A549 (cell line): ENCODE measurements around the gene SLC24A3. TPM values are rescaled to one million over a fixed set of nuclear protein-coding genes. Genes with fewer than 3 reads are reported as not detected.

Experiments used
- ATAC-seq, 2 experiments: fragments of 200-7000 bp in 1 of 2; fragments of >200 bp in 1 of 2; cut with Nextera tagmentation in 1 of 2; cut with Tn5 transposase in 1 of 2; 3 replicates each; pipeline versions ENCODE4 v1.8.0 to v1.9.1; 2018 to 2020; ENCODE audit warnings: mild to moderate bottlenecking in 1 of 2, moderate library complexity in 1 of 2
- CTCF ChIA-PET: fragments of 300-600 bp; sonication (Branson Sonifier 250); formaldehyde crosslinking; extraction: SDS; loops from one replicate; lab custom pipeline; 2021; ENCODE audit warnings: antibody characterized with exemption, inconsistent platforms; lab: Yijun Ruan, JAX
- POLR2A ChIA-PET: fragments of 350-600 bp; formaldehyde crosslinking; extraction: SDS; loops from one replicate; lab custom pipeline; 2021; ENCODE audit warnings: antibody characterized with exemption, inconsistent platforms; lab: Yijun Ruan, JAX
- DNase-seq, 2 experiments: peaks; one replicate each; pipeline versions ENCODE4 v3.0.0 to v3.0.0-alpha.2; 2011 to 2016; ENCODE audit warnings: low read depth in 1 of 2, low spot score in 1 of 2
- FAIRE-seq: peaks from 2 replicates; lab custom pipeline; 2011; peaks lifted over from hg19 to GRCh38; lab: Jason Lieb, UNC
- H3K27ac ChIP-seq, 2 experiments: fragments of >200 bp; sonication (Bioruptor Twin); formaldehyde crosslinking; 3 replicates each; pipeline ENCODE4 v1.5.1; 2016 to 2017
- H3K4me1 ChIP-seq: fragments of >200 bp; sonication (Bioruptor Twin); formaldehyde crosslinking; 3 replicates; pipeline ENCODE4 v1.6.1; 2016
- H3K4me2 ChIP-seq: fragments of >200 bp; sonication (Bioruptor Twin); formaldehyde crosslinking; 3 replicates; pipeline ENCODE4 v1.6.1; 2016
- H3K4me3 ChIP-seq: fragments of >200 bp; sonication (Bioruptor Twin); formaldehyde crosslinking; 3 replicates; pipeline ENCODE4 v1.5.1; 2016
- H3K9me3 ChIP-seq: fragments of >200 bp; sonication (Bioruptor Twin); formaldehyde crosslinking; 3 replicates; pipeline ENCODE4 v1.6.1; 2016
- ATOH8 ChIP-seq: fragments of 250-450 bp; sonication (Bioruptor Pico); IDR thresholded peaks from 2 replicates; pipeline ENCODE4 v1.5.0; 2020; ENCODE audit warnings: low read depth, mild to moderate bottlenecking, moderate library complexity
- CBX8 ChIP-seq: fragments of 200-600 bp; sonication (generic); IDR thresholded peaks from 2 replicates; pipeline ENCODE4 v1.6.1; 2016
- CHD4 ChIP-seq: fragments of 200-600 bp; sonication (generic); IDR thresholded peaks from 2 replicates; pipeline ENCODE4 v1.6.1; 2016; ENCODE audit warnings: antibody characterized with exemption, mild to moderate bottlenecking, borderline replicate concordance
- CTCF ChIP-seq: fragments of >200 bp; sonication (Bioruptor Twin); formaldehyde crosslinking; IDR thresholded peaks from 3 replicates; pipeline ENCODE4 v1.5.1; 2016
- ELK1 ChIP-seq: fragments of 150-350 bp; IDR thresholded peaks from 2 replicates; pipeline ENCODE4 v1.6.1; 2014; ENCODE audit warnings: low read depth, mild to moderate bottlenecking, low read length
- HDAC2 ChIP-seq: fragments of 200-600 bp; sonication (generic); IDR thresholded peaks from 2 replicates; pipeline ENCODE4 v1.6.1; 2016
- KDM5A ChIP-seq: fragments of 200-600 bp; sonication (generic); IDR thresholded peaks from 2 replicates; pipeline ENCODE4 v1.6.1; 2016; ENCODE audit warnings: antibody characterized with exemption, mild to moderate bottlenecking
- MAX ChIP-seq: IDR thresholded peaks from 2 replicates; pipeline ENCODE4 v1.6.1; 2012
- MYC ChIP-seq: IDR thresholded peaks from 2 replicates; pipeline ENCODE4 v1.6.1; 2012; ENCODE audit warnings: mild to moderate bottlenecking, inconsistent platforms, low read length, improper control_type of control experiment, borderline replicate concordance
- NPAS2 ChIP-seq: fragments of 250-450 bp; sonication (Bioruptor Pico); IDR thresholded peaks from 2 replicates; pipeline ENCODE4 v1.8.0; 2022; ENCODE audit warnings: mild to moderate bottlenecking, moderate library complexity, borderline replicate concordance
- PBX3 ChIP-seq: IDR thresholded peaks from 2 replicates; pipeline ENCODE4 v1.6.1; 2012
- POLR2AphosphoS2 ChIP-seq: conservative IDR thresholded peaks from 2 replicates; pipeline ENCODE4 v1.6.1; 2012; ENCODE audit warnings: low read length, improper control_type of control experiment, inconsistent platforms
- RCOR1 ChIP-seq: fragments of 150-350 bp; IDR thresholded peaks from 2 replicates; pipeline ENCODE4 v1.6.1; 2014; ENCODE audit warnings: antibody characterized with exemption, low read length, low read depth
- RNF2 ChIP-seq: fragments of 200-600 bp; sonication (generic); IDR thresholded peaks from 2 replicates; pipeline ENCODE4 v1.6.1; 2016; ENCODE audit warnings: low read depth, mild to moderate bottlenecking, antibody characterized with exemption, moderate library complexity, borderline replicate concordance
- ZFP36 ChIP-seq: fragments of 450-650 bp; IDR thresholded peaks from 2 replicates; pipeline ENCODE4 v1.6.1; 2014; ENCODE audit warnings: borderline replicate concordance; ENCODE audit not compliant: partially characterized antibody
- ZNF302 ChIP-seq: fragments of 250-450 bp; sonication (Bioruptor Pico); IDR thresholded peaks from 2 replicates; pipeline ENCODE4 v1.9.0; 2021; ENCODE audit warnings: inconsistent platforms, mild to moderate bottlenecking, moderate library complexity
- WGBS: methylation state at CpG from one replicate; pipeline ENCODE4 v1.1.6; 2017; ENCODE audit errors: missing lambda C conversion rate; 5-methylcytosine and 5-hydroxymethylcytosine counted together
- polyA plus RNA-seq, 4 experiments: library from polyadenylated mRNA; depleted of rRNA in 3 of 4; stranded (reverse); fragments of >200 nt; fragmentation: RNase III in 1 of 4; extraction: RNeasy Plus Mini Kit Qiagen cat#74134 plus additional on column Dnase treatment in 1 of 4; gene quantifications; 2 replicates in 3 of 4; 3 replicates in 1 of 4; pipeline ENCODE4 v1.2.3, GENCODE V29; 2011 to 2017

Gene SLC24A3
- polyA plus RNA-seq, 2 of the 4 experiments (the other 2 are of a cell fraction) = 0.08 TPM; not detected in 1

- ChIA-PET POLR2A (no interaction called here), CTCF (interaction anchor here (0.7 to 1.1 kb wide), 3 partner anchors 9 to 111 kb away, joined by 3 read pairs; no protein-coding TSS in a partner anchor)
- DNase-seq (no peak), ATAC-seq (no peak), FAIRE-seq (no peak)
- 3% methylated on average over 5 of the region's 5 CpGs for WGBS
- no peaks in the 10 kb centered on the region for H3K4me1 ChIP-seq
- no peak overlapping the region for H3K4me3 ChIP-seq
- TF ChIP-seq MYC = no peak
- no peak for TF ChIP-seq NPAS2 (CRISPR knock-in tag)
- no peak for TF ChIP-seq ZNF302 (CRISPR knock-in tag)
- TF ChIP-seq POLR2AphosphoS2 = no peak
- no peak for TF ChIP-seq ZFP36
- TF ChIP-seq ELK1 = no peak
- TF ChIP-seq RCOR1 = no peak
- no peak for TF ChIP-seq MAX
- TF ChIP-seq ATOH8 (CRISPR knock-in tag) = no peak
- no peak for TF ChIP-seq KDM5A
- TF ChIP-seq, all 56 proteins: peak for 0
- no peak overlapping the region for H3K27ac ChIP-seq
- no peaks in the 10 kb centered on the region for H3K9me3 ChIP-seq
- H3K4me2 ChIP-seq = no peak overlapping the region
Measured at GRCh38 chr20:19317237-19318069, 105.0 kb downstream of the SLC24A3 start.

GRCh38 chr20:19318610-19319009 lies 106.2 kb downstream of the SLC24A3 start:
- no peak for FAIRE-seq
- Histone ChIP-seq H3K4me3 (no peak overlapping the region), H3K4me2 (no peak overlapping the region), H3K4me1 (no peaks in the 10 kb centered on the region), H3K9me3 (no peaks in the 10 kb centered on the region), H3K27ac (no peak overlapping the region)
- ChIA-PET CTCF (interaction anchor here (0.7 to 1.9 kb wide), 2 partner anchors 11 to 112 kb away, joined by 3 to 6 read pairs; no protein-coding TSS in a partner anchor), POLR2A (no interaction called here)
- no peak for TF ChIP-seq PBX3
- no peak for TF ChIP-seq HDAC2
- no peak for TF ChIP-seq CTCF
- TF ChIP-seq CHD4 = no peak
- under 1% methylated on average over 4 of the region's 4 CpGs for WGBS
- DNase-seq = no peak
- no peak for ATAC-seq

GRCh38 chr20:19320005-19320404 lies 107.6 kb downstream of the SLC24A3 start:
- FAIRE-seq = no peak
- ChIA-PET CTCF (interaction anchor here (1.9 kb wide), 1 partner anchor 9 kb away, joined by 6 read pairs; no protein-coding TSS in a partner anchor), POLR2A (no interaction called here)
- Histone ChIP-seq H3K4me1 (no peaks in the 10 kb centered on the region), H3K4me3 (no peak overlapping the region), H3K9me3 (no peaks in the 10 kb centered on the region), H3K27ac (no peak overlapping the region)
- no peak for ATAC-seq
- DNase-seq = no peak
- WGBS = 44% methylated on average over 8 of the region's 8 CpGs
- no peak for TF ChIP-seq CBX8
- no peak for TF ChIP-seq RNF2
- TF ChIP-seq, all 56 proteins: peak for 0
- H3K4me2 ChIP-seq = no peak overlapping the region
